Measurements from ENCODE around the gene CDKAL1. TPM values are rescaled to one million over a fixed set of nuclear protein-coding genes. Genes with fewer than 3 reads are reported as not detected.

The CDKAL1 gene
- total and polyA plus RNA-seq, 4 donors = 2.0 to 12.9 (median 6.7) TPM

GRCh38 chr6:20699402-20699801 is 165.1 kb downstream of the CDKAL1 start:
- H3K27ac ChIP-seq (ENCODE audit: low read depth in 1 of 2, low read length in 2 of 2) = no peak overlapping the region
- no peak overlapping the region for H3K9ac ChIP-seq (ENCODE audit: low read depth in 1 of 2, low read length in 2 of 2)
- no peaks in the 10 kb centered on the region for H3K27me3 ChIP-seq (ENCODE audit: control insufficient read depth in 4 of 4, insufficient read depth in 4 of 4, low read length in 3 of 4)
- no peaks in the 10 kb centered on the region for H3K9me3 ChIP-seq (ENCODE audit: control insufficient read depth in 4 of 4, low read length in 3 of 4)
- DNase-seq (ENCODE audit: low spot score) = no peak
- no peak overlapping the region for H3K4me3 ChIP-seq (ENCODE audit: low read depth in 1 of 3, low read length in 3 of 3)
- H3K36me3 ChIP-seq (ENCODE audit: control insufficient read depth in 4 of 4, insufficient read depth in 3 of 4, low read depth in 1 of 4, low read length in 3 of 4) = no peaks in the 10 kb centered on the region
- TF ChIP-seq MAX (IDR thresholded peaks at IDR 0.05) (no peak), FOXA2 (IDR thresholded peaks at IDR 0.05) (peak; percentile 46)
- WGBS = 67% methylated on average over 4 of the region's 4 CpGs
- H3K4me1 ChIP-seq (ENCODE audit: control insufficient read depth in 4 of 4, insufficient read depth in 4 of 4, low read length in 3 of 4) = peaks cover 0 to 4% (median under 1%) of the 10 kb centered on the region in 4 donors

- no peaks in the 10 kb centered on the region for H3K36me3 ChIP-seq (ENCODE audit: control insufficient read depth in 4 of 4, insufficient read depth in 3 of 4, low read depth in 1 of 4, low read length in 3 of 4)
- peaks cover 0 to 4% (median under 1%) of the 10 kb centered on the region in 4 donors for H3K4me1 ChIP-seq (ENCODE audit: control insufficient read depth in 4 of 4, insufficient read depth in 4 of 4, low read length in 3 of 4)
- no peak overlapping the region for H3K9ac ChIP-seq (ENCODE audit: low read depth in 1 of 2, low read length in 2 of 2)
- no peak overlapping the region for H3K4me3 ChIP-seq (ENCODE audit: low read depth in 1 of 3, low read length in 3 of 3)
- no peak for DNase-seq (ENCODE audit: low spot score)
- no peaks in the 10 kb centered on the region for H3K9me3 ChIP-seq (ENCODE audit: control insufficient read depth in 4 of 4, low read length in 3 of 4)
- H3K27me3 ChIP-seq (ENCODE audit: control insufficient read depth in 4 of 4, insufficient read depth in 4 of 4, low read length in 3 of 4) = no peaks in the 10 kb centered on the region
- TF ChIP-seq ZBTB33 (IDR thresholded peaks at IDR 0.05) (no peak), TAF1 (conservative IDR thresholded peaks at IDR 0.05) (no peak), MAX (IDR thresholded peaks at IDR 0.05) (no peak), ATF3 (IDR thresholded peaks at IDR 0.05) (no peak), FOXA2 (IDR thresholded peaks at IDR 0.05) (no peak), FOXA1 (IDR thresholded peaks at IDR 0.05) (no peak), RAD21 (IDR thresholded peaks at IDR 0.05) (no peak), RXRA (IDR thresholded peaks at IDR 0.05) (no peak), NR2F2 (IDR thresholded peaks at IDR 0.05) (no peak), CTCF (IDR thresholded peaks at IDR 0.05; ENCODE audit: low read depth, low read length, missing input control) (no peak), SP1 (IDR thresholded peaks at IDR 0.05) (no peak), HNF4G (IDR thresholded peaks at IDR 0.05) (no peak), JUND (IDR thresholded peaks at IDR 0.05) (no peak)
- H3K27ac ChIP-seq (ENCODE audit: low read depth in 1 of 2, low read length in 2 of 2) = no peak overlapping the region
Observed at GRCh38 chr6:20700375-20700774, 166.1 kb downstream of the CDKAL1 start.

GRCh38 chr6:20702366-20702765 is 168.1 kb downstream of the CDKAL1 start:
- Histone ChIP-seq H3K36me3 (ENCODE audit: control insufficient read depth in 4 of 4, insufficient read depth in 3 of 4, low read depth in 1 of 4, low read length in 3 of 4) (no peaks in the 10 kb centered on the region), H3K4me3 (ENCODE audit: low read depth in 1 of 3, low read length in 3 of 3) (no peak overlapping the region), H3K9me3 (ENCODE audit: control insufficient read depth in 4 of 4, low read length in 3 of 4) (no peaks in the 10 kb centered on the region), H3K27me3 (ENCODE audit: control insufficient read depth in 4 of 4, insufficient read depth in 4 of 4, low read length in 3 of 4) (no peaks in the 10 kb centered on the region), H3K4me1 (ENCODE audit: control insufficient read depth in 4 of 4, insufficient read depth in 4 of 4, low read length in 3 of 4) (peaks cover 0 to 5% (median 2%) of the 10 kb centered on the region in 4 donors), H3K27ac (ENCODE audit: low read depth in 1 of 2, low read length in 2 of 2) (no peak overlapping the region), H3K9ac (ENCODE audit: low read depth in 1 of 2, low read length in 2 of 2) (no peak overlapping the region)
- WGBS = 97% methylated on average over 13 of the region's 13 CpGs
- DNase-seq (ENCODE audit: low spot score) = no peak
- no peak for TF ChIP-seq REST (IDR thresholded peaks at IDR 0.05)

All from liver (tissue), 9 donors.